ENCODE results near the gene PCGF5. TPM values are rescaled to one million over a fixed set of nuclear protein-coding genes. Genes with fewer than 3 reads are reported as not detected.

Gene PCGF5
- polyA plus RNA-seq, 1 experiment: 10.7 TPM

GRCh38 chr10:91201213-91201996, 19.1 kb upstream of the PCGF5 start:
- H3K27me3 ChIP-seq (ENCODE audit: control insufficient read depth, insufficient read depth, low read length): no peaks in the 10 kb centered on the region
- no peak overlapping the region for H3K4me3 ChIP-seq (ENCODE audit: low read depth, low read length)
- TF ChIP-seq CTCF (IDR thresholded peaks at IDR 0.05; ENCODE audit: insufficient read depth, low read depth, low read length): no peak
- no peaks in the 10 kb centered on the region for H3K36me3 ChIP-seq (ENCODE audit: control insufficient read depth, insufficient read depth, low read length)
- POLR2A ChIA-PET: no interaction called here
- CTCF ChIA-PET: interaction anchor here (0.8 to 1.5 kb wide), 2 partner anchors 10 to 37 kb away, joined by 3 to 7 read pairs; no protein-coding TSS in a partner anchor
- DNase-seq (ENCODE audit: low read depth): no peak

GRCh38 chr10:91206427-91206826, 14.0 kb upstream of the PCGF5 start:
- no peaks in the 10 kb centered on the region for H3K36me3 ChIP-seq (ENCODE audit: control insufficient read depth, insufficient read depth, low read length)
- CTCF ChIA-PET: interaction anchor here (0.6 kb wide), 1 partner anchor 12 kb away, joined by 3 read pairs; no protein-coding TSS in a partner anchor
- H3K4me3 ChIP-seq (ENCODE audit: low read depth, low read length): no peak overlapping the region
- no peak for TF ChIP-seq CTCF (IDR thresholded peaks at IDR 0.05; ENCODE audit: insufficient read depth, low read depth, low read length)
- DNase-seq (ENCODE audit: low read depth): no peak
- no peaks in the 10 kb centered on the region for H3K27me3 ChIP-seq (ENCODE audit: control insufficient read depth, insufficient read depth, low read length)
- POLR2A ChIA-PET: no interaction called here

- Histone ChIP-seq H3K27me3 (ENCODE audit: control insufficient read depth, insufficient read depth, low read length) (no peaks in the 10 kb centered on the region), H3K4me3 (ENCODE audit: low read depth, low read length) (no peak overlapping the region), H3K36me3 (ENCODE audit: control insufficient read depth, insufficient read depth, low read length) (no peaks in the 10 kb centered on the region)
- ChIA-PET CTCF (interaction anchor here (0.6 kb wide), 1 partner anchor 12 kb away, joined by 3 read pairs; no protein-coding TSS in a partner anchor), POLR2A (no interaction called here)
- TF ChIP-seq CTCF (IDR thresholded peaks at IDR 0.05; ENCODE audit: insufficient read depth, low read depth, low read length): no peak
- DNase-seq (ENCODE audit: low read depth): no peak
Measured at GRCh38 chr10:91206837-91207474, 13.5 kb upstream of the PCGF5 start.

- ChIA-PET POLR2A (no interaction called here), CTCF (no interaction called here)
- no peak for TF ChIP-seq CTCF (IDR thresholded peaks at IDR 0.05; ENCODE audit: insufficient read depth, low read depth, low read length)
- Histone ChIP-seq H3K27me3 (ENCODE audit: control insufficient read depth, insufficient read depth, low read length) (no peaks in the 10 kb centered on the region), H3K4me3 (ENCODE audit: low read depth, low read length) (no peak overlapping the region), H3K36me3 (ENCODE audit: control insufficient read depth, insufficient read depth, low read length) (no peaks in the 10 kb centered on the region)
- DNase-seq (ENCODE audit: low read depth): no peak
Measured at GRCh38 chr10:91208642-91209041, 11.8 kb upstream of the PCGF5 start.

DNA sequence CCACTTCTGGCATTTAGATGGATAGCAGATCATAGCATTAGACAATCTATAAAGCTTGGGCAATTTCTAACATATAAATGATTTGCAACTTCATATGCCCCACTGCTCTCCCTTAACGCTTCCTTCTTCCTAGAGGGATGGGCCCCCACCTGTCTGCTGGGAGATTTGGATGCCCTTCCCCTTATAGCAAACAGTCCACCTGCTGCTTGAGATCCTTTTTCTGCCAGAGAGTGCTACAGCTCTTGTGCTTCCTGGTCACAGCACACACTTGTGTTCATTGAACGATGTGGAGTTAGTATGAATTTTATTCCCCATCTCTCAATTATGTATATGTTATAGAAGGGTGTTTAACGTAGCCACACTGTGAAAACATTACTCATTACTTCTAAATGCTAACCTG, 10.4 kb upstream of the PCGF5 start:
- CTCF ChIA-PET: no interaction called here
- Histone ChIP-seq H3K27me3 (ENCODE audit: control insufficient read depth, insufficient read depth, low read length) (no peaks in the 10 kb centered on the region), H3K36me3 (ENCODE audit: control insufficient read depth, insufficient read depth, low read length) (no peaks in the 10 kb centered on the region), H3K4me3 (ENCODE audit: low read depth, low read length) (no peak overlapping the region)
- no peak for DNase-seq (ENCODE audit: low read depth)
- no peak for TF ChIP-seq CTCF (IDR thresholded peaks at IDR 0.05; ENCODE audit: insufficient read depth, low read depth, low read length)
- POLR2A ChIA-PET: no interaction called here

Measured in BJ (cell line).